Vagina (tissue), 2 donors: Measurements from ENCODE around the gene ZNF423. TPM values are rescaled to one million over a fixed set of nuclear protein-coding genes. Genes with fewer than 3 reads are reported as not detected.
"Not testable (repeated sequence)": the region's sequence is repeated elsewhere in the genome, so short reads cannot be mapped to it uniquely, and the experiment has no call there.

ENCODE experiments used
- DNase-seq, 2 donors: peaks; one replicate each; pipeline ENCODE4 v3.0.0-alpha.2; 2017; ENCODE audit errors: extremely low spot score in 2 of 2
- H3K27ac ChIP-seq: fragments of 200-600 bp; sonication (generic); one replicate; pipeline ENCODE4 v1.5.1; 2019
- H3K27me3 ChIP-seq: fragments of 200-600 bp; sonication (generic); one replicate; pipeline ENCODE4 v1.5.1; 2019
- H3K36me3 ChIP-seq, 2 donors: fragments of 200-600 bp; sonication (generic); one replicate each; pipeline ENCODE4 v1.5.1; 2017 to 2019
- H3K4me1 ChIP-seq: fragments of 200-600 bp; sonication (generic); one replicate; pipeline ENCODE4 v1.5.1; 2019
- H3K4me3 ChIP-seq, 2 donors: fragments of 200-600 bp; sonication (generic); 1 replicate in 1 of 2; 2 replicates in 1 of 2; pipeline ENCODE4 v1.5.1; 2016 to 2019
- H3K9me3 ChIP-seq: fragments of 200-600 bp; sonication (generic); one replicate; pipeline ENCODE4 v1.5.1; 2019
- CTCF ChIP-seq, 3 experiments: fragments of 450-650 bp in 2 of 3; fragments of 200-600 bp in 1 of 3; sonication (generic) in 1 of 3; IDR thresholded peaks; one replicate each; pipeline ENCODE4 v1.5.1; 2017 to 2019; ENCODE audit warnings: antibody characterized with exemption in 3 of 3, mild to moderate bottlenecking in 2 of 3, moderate library complexity in 2 of 3
- POLR2A ChIP-seq, 2 donors: fragments of 450-650 bp; IDR thresholded peaks; one replicate each; pipeline ENCODE4 v1.6.1; 2017; ENCODE audit warnings: antibody characterized with exemption in 2 of 2, mild to moderate bottlenecking in 2 of 2, moderate library complexity in 2 of 2
- POLR2AphosphoS5 ChIP-seq, 2 donors: sonication (generic); formaldehyde crosslinking; IDR thresholded peaks; one replicate each; pipeline ENCODE4 v1.9.0; 2017; ENCODE audit warnings: antibody characterized with exemption in 2 of 2, mild to moderate bottlenecking in 2 of 2, low read depth in 1 of 2; ENCODE audit not compliant: insufficient read depth in 1 of 2
- intact Hi-C: fragments of 100-400 bp; cut with DNase I; formaldehyde crosslinking; loops from one replicate; pipeline ENCODE4 v1.15.1; 2023
- total RNA-seq: library from RNA; depleted of rRNA; stranded (reverse); fragments of >200 nt; gene quantifications from one replicate; pipeline ENCODE4 v1.2.3, GENCODE V29; 2016

ZNF423 gene
- total RNA-seq, 1 donor from 2014 or later = 10.3 TPM

- DNase-seq = no peak
- intact Hi-C loops = no loop called here
- no peak overlapping the region for H3K4me3 ChIP-seq
- TF ChIP-seq CTCF (IDR thresholded peaks at IDR 0.05) (no peak), POLR2A (IDR thresholded peaks at IDR 0.05) (no peak), POLR2AphosphoS5 (IDR thresholded peaks at IDR 0.05; ENCODE audit: insufficient read depth in 1 of 2, low read depth in 1 of 2) (no peak)
- no peaks in the 10 kb centered on the region for H3K27me3 ChIP-seq
- no peaks in the 10 kb centered on the region for H3K36me3 ChIP-seq
- no peak overlapping the region for H3K27ac ChIP-seq
- no peaks in the 10 kb centered on the region for H3K4me1 ChIP-seq
- no peaks in the 10 kb centered on the region for H3K9me3 ChIP-seq
Measured at GRCh38 chr16:49687476-49688002, 168.4 kb downstream of the ZNF423 start.

- intact Hi-C loops = no loop called here
- DNase-seq = no peak
- no peaks in the 10 kb centered on the region for H3K27me3 ChIP-seq
Measured at GRCh38 chr16:49684696-49685095, 171.2 kb downstream of the ZNF423 start.

GRCh38 chr16:49682577-49683165 lies 173.2 kb downstream of the ZNF423 start:
- Histone ChIP-seq H3K36me3 (no peaks in the 10 kb centered on the region), H3K27me3 (no peaks in the 10 kb centered on the region), H3K27ac (no peak overlapping the region), H3K4me3 (no peak overlapping the region), H3K9me3 (no peaks in the 10 kb centered on the region), H3K4me1 (no peaks in the 10 kb centered on the region)
- TF ChIP-seq POLR2A (IDR thresholded peaks at IDR 0.05) = no peak
- intact Hi-C loops = no loop called here
- DNase-seq = no peak

More at GRCh38 chr16:49684696-49685095, 171.2 kb downstream of the ZNF423 start:
- Histone ChIP-seq H3K4me1 (no peaks in the 10 kb centered on the region), H3K9me3 (no peaks in the 10 kb centered on the region), H3K4me3 (no peak overlapping the region), H3K36me3 (no peaks in the 10 kb centered on the region), H3K27ac (no peak overlapping the region)
- TF ChIP-seq POLR2AphosphoS5 (IDR thresholded peaks at IDR 0.05; ENCODE audit: insufficient read depth in 1 of 2, low read depth in 1 of 2) (no peak), CTCF (IDR thresholded peaks at IDR 0.05) (no peak), POLR2A (IDR thresholded peaks at IDR 0.05) (no peak)

GRCh38 chr16:49681217-49681883 lies 174.6 kb downstream of the ZNF423 start:
- H3K4me1 ChIP-seq = no peaks in the 10 kb centered on the region
- H3K4me3 ChIP-seq = no peak overlapping the region
- H3K9me3 ChIP-seq = no peaks in the 10 kb centered on the region
- H3K27me3 ChIP-seq = no peaks in the 10 kb centered on the region
- TF ChIP-seq POLR2A (IDR thresholded peaks at IDR 0.05) (no peak), CTCF (IDR thresholded peaks at IDR 0.05) (no peak), POLR2AphosphoS5 (IDR thresholded peaks at IDR 0.05; ENCODE audit: insufficient read depth in 1 of 2, low read depth in 1 of 2) (no peak)
- intact Hi-C loops = no loop called here
- no peaks in the 10 kb centered on the region for H3K36me3 ChIP-seq
- DNase-seq = no peak
- no peak overlapping the region for H3K27ac ChIP-seq

GRCh38 chr16:49679095-49679494 lies 176.8 kb downstream of the ZNF423 start:
- H3K27me3 ChIP-seq = no peaks in the 10 kb centered on the region
- no peak overlapping the region for H3K4me3 ChIP-seq
- H3K27ac ChIP-seq = no peak overlapping the region
- DNase-seq = no peak
- TF ChIP-seq CTCF (IDR thresholded peaks at IDR 0.05) = no peak
- no peak for TF ChIP-seq POLR2A (IDR thresholded peaks at IDR 0.05)
- no peak for TF ChIP-seq POLR2AphosphoS5 (IDR thresholded peaks at IDR 0.05; ENCODE audit: insufficient read depth in 1 of 2, low read depth in 1 of 2)
- intact Hi-C loops = no loop called here
- H3K9me3 ChIP-seq = no peaks in the 10 kb centered on the region
- no peaks in the 10 kb centered on the region for H3K36me3 ChIP-seq
- H3K4me1 ChIP-seq = no peaks in the 10 kb centered on the region

- H3K27ac ChIP-seq, H3K9me3 ChIP-seq, H3K4me1 ChIP-seq, H3K36me3 ChIP-seq, DNase-seq, H3K27me3 ChIP-seq, H3K4me3 ChIP-seq, intact Hi-C loops: not testable (repeated sequence)
Measured at GRCh38 chr16:49677661-49678060, 178.3 kb downstream of the ZNF423 start.
